Left lung (tissue), 14 donors: ENCODE data around the gene C9orf72. TPM values are rescaled to one million over a fixed set of nuclear protein-coding genes. Genes with fewer than 3 reads are reported as not detected.

Experiments used
- ATAC-seq: fragments of 200-7000 bp; cut with Tn5 transposase; one replicate; pipeline ENCODE4 v1.9.1; 2020; ENCODE audit warnings: moderate library complexity
- DNase-seq, 4 donors: peaks; one replicate each; pipeline ENCODE4 v3.0.0-alpha.2; 2013 to 2020
- H3K27ac ChIP-seq, 2 donors: fragments of 200-600 bp; sonication (generic) in 1 of 2; one replicate each; pipeline versions ENCODE4 v1.5.0 to v1.8.0; 2020 to 2021
- H3K27me3 ChIP-seq, 2 donors: fragments of 200-600 bp; sonication (generic) in 1 of 2; one replicate each; pipeline versions ENCODE4 v1.5.0 to v1.8.0; 2020 to 2021
- H3K36me3 ChIP-seq, 2 donors: fragments of 200-600 bp; sonication (generic) in 1 of 2; one replicate each; pipeline versions ENCODE4 v1.5.0 to v1.8.0; 2020 to 2021
- H3K4me1 ChIP-seq, 2 donors: fragments of 200-600 bp; one replicate each; pipeline ENCODE4 v1.8.0; 2021
- H3K4me3 ChIP-seq, 2 donors: fragments of 200-600 bp; sonication (generic) in 1 of 2; one replicate each; pipeline versions ENCODE4 v1.5.0 to v1.8.0; 2020 to 2021; ENCODE audit warnings: mild to moderate bottlenecking in 1 of 2
- H3K9me3 ChIP-seq, 2 donors: fragments of 200-600 bp; sonication (generic) in 1 of 2; one replicate each; pipeline versions ENCODE4 v1.5.0 to v1.8.0; 2020 to 2021
- CTCF ChIP-seq, 2 donors: fragments of 200-600 bp; sonication (generic) in 1 of 2; IDR thresholded peaks; one replicate each; pipeline versions ENCODE4 v1.5.0 to v1.8.0; 2021; ENCODE audit warnings: antibody characterized with exemption in 2 of 2
- intact Hi-C, 2 donors: fragments of 100-400 bp; cut with DNase I; formaldehyde crosslinking; loops; one replicate each; pipeline versions ENCODE4 v1.11.2 to v1.14.2; 2022
- long read RNA-seq, 12 donors: library from polyadenylated mRNA in 2 of 12; unstranded in 2 of 12; transcript quantifications; one replicate each; pipeline ENCODE4 v2.0.0 and lab custom pipeline, GENCODE V29; 2019 to 2026
- polyA plus RNA-seq, 6 donors: library from polyadenylated mRNA; unstranded; fragments of 120-200 nt; gene quantifications; one replicate each; pipeline ENCODE4 v1.2.1, GENCODE V29; 2013; ENCODE audit not compliant: insufficient read length in 6 of 6
- total RNA-seq, 2 donors: library from RNA; stranded (reverse); fragmentation: NEBNext Ultra II Directional; extraction: Animal tissue kit (Norgen Biotek cat#: 25700); gene quantifications; one replicate each; pipeline ENCODE4 v1.2.1, GENCODE V29; 2021
- donor health status: DM: no; HTN: yes; CAD: no.
- donor health status: DM: no; HTN: no; CAD: no.

Gene C9orf72
- 10 to 100 TPM; 17.1 to 32.4 TPM for total RNA-seq
- polyA plus RNA-seq: 10 to 100 TPM; 20.3 to 30.6 (median 23.5) TPM
- long read RNA-seq, donor 1, partial matches to known transcripts: 0 of 2 reads
- long read RNA-seq, donor 1, other reads (novel, unspliced or antisense): 0 of 2 reads
- long read RNA-seq, donor 2, partial matches to known transcripts: 0 of 2 reads
- long read RNA-seq, donor 2, other reads (novel, unspliced or antisense): 0 of 2 reads
- long read RNA-seq, donor 3, partial matches to known transcripts: 0 of 3 reads
- long read RNA-seq, donor 3, other reads (novel, unspliced or antisense): 0 of 3 reads
- long read RNA-seq, donor 4, partial matches to known transcripts: 1 of 2 reads
- long read RNA-seq, donor 4, other reads (novel, unspliced or antisense): 1 of 2 reads
- long read RNA-seq, donor 5, full-length matches to known transcripts: 1 of 1 reads
- long read RNA-seq, donor 5, partial matches to known transcripts: 0 of 1 reads
- long read RNA-seq, donor 5, other reads (novel, unspliced or antisense): 0 of 1 reads
- long read RNA-seq, donor 6, partial matches to known transcripts: 0 of 3 reads
- long read RNA-seq, donor 6, other reads (novel, unspliced or antisense): 0 of 3 reads
- long read RNA-seq, donor 7, partial matches to known transcripts: 7 of 8 reads
- long read RNA-seq, donor 7, other reads (novel, unspliced or antisense): 0 of 8 reads
- long read RNA-seq, donor 8, partial matches to known transcripts: 6 of 7 reads
- long read RNA-seq, donor 8, other reads (novel, unspliced or antisense): 0 of 7 reads
- long read RNA-seq, donor 9: 0 reads
- long read RNA-seq, donor 10, partial matches to known transcripts: 0 of 3 reads
- long read RNA-seq, donor 10, other reads (novel, unspliced or antisense): 2 of 3 reads
- long read RNA-seq, donor 11, transcript C9orf72-203 (11 exons, 3,200 nt): major isoform, 5 of 5 reads
- long read RNA-seq, donor 11, partial matches to known transcripts: 0 of 5 reads
- long read RNA-seq, donor 11, other reads (novel, unspliced or antisense): 0 of 5 reads
- long read RNA-seq, donor 12, partial matches to known transcripts: 0 of 1 reads
- long read RNA-seq, donor 12, other reads (novel, unspliced or antisense): 0 of 1 reads

GRCh38 chr9:27572918-27573633, at the start of gene C9orf72:
C9orf72 (minus strand) TSS chr9:27573481; CDS start chr9:27567120, 6,361 bp downstream.
- TF ChIP-seq CTCF (IDR thresholded peaks at IDR 0.05): no peak
- intact Hi-C loops: no loop called here
- H3K27me3 ChIP-seq: no peaks in the 10 kb centered on the region
- ATAC-seq: peak; percentile 95
- H3K9me3 ChIP-seq: peaks cover 0 to 3% of the 10 kb centered on the region in 2 donors
- peaks cover 11 to 36% of the 10 kb centered on the region in 2 donors for H3K4me1 ChIP-seq
- peak within 1 kb of the TSS; percentile 99 to 100 for H3K27ac ChIP-seq
- peak in 3 of 4 donors; percentile 84 to 95 (median 88) for DNase-seq
- H3K36me3 ChIP-seq: no peaks in the 10 kb centered on the region
- H3K4me3 ChIP-seq: peak within 1 kb of the TSS; percentile 81 to 88

GRCh38 chr9:27622693-27623340, 49.5 kb upstream of the C9orf72 start:
- TF ChIP-seq CTCF (IDR thresholded peaks at IDR 0.05): no peak
- peaks cover 0 to 7% of the 10 kb centered on the region in 2 donors for H3K4me1 ChIP-seq
- intact Hi-C loops: no loop called here
- no peak for ATAC-seq
- no peaks in the 10 kb centered on the region for H3K27me3 ChIP-seq
- H3K9me3 ChIP-seq: no peaks in the 10 kb centered on the region
- H3K27ac ChIP-seq: peak overlapping the region in 1 of 2 donors; percentile 5
- no peaks in the 10 kb centered on the region for H3K36me3 ChIP-seq
- DNase-seq: no peak
- no peak overlapping the region for H3K4me3 ChIP-seq

GRCh38 chr9:27619743-27620142, 46.5 kb upstream of the C9orf72 start:
- no peaks in the 10 kb centered on the region for H3K9me3 ChIP-seq
- no peaks in the 10 kb centered on the region for H3K4me1 ChIP-seq
- DNase-seq: no peak
- intact Hi-C loops: no loop called here
- H3K36me3 ChIP-seq: no peaks in the 10 kb centered on the region
- no peak overlapping the region for H3K27ac ChIP-seq
- TF ChIP-seq CTCF (IDR thresholded peaks at IDR 0.05): no peak
- peaks cover 0 to 4% of the 10 kb centered on the region in 2 donors for H3K27me3 ChIP-seq
- no peak overlapping the region for H3K4me3 ChIP-seq
- no peak for ATAC-seq

- Histone ChIP-seq H3K4me3 (no peak overlapping the region), H3K4me1 (no peaks in the 10 kb centered on the region), H3K27ac (no peak overlapping the region), H3K27me3 (peaks cover 0 to 12% of the 10 kb centered on the region in 2 donors), H3K36me3 (no peaks in the 10 kb centered on the region), H3K9me3 (no peaks in the 10 kb centered on the region)
- intact Hi-C loops: no loop called here
- DNase-seq (no peak), ATAC-seq (no peak)
- no peak for TF ChIP-seq CTCF (IDR thresholded peaks at IDR 0.05)
Measured at GRCh38 chr9:27618066-27618465, 44.8 kb upstream of the C9orf72 start.
